ENCODE data around the gene ISCA2.

Gene ISCA2

DNA sequence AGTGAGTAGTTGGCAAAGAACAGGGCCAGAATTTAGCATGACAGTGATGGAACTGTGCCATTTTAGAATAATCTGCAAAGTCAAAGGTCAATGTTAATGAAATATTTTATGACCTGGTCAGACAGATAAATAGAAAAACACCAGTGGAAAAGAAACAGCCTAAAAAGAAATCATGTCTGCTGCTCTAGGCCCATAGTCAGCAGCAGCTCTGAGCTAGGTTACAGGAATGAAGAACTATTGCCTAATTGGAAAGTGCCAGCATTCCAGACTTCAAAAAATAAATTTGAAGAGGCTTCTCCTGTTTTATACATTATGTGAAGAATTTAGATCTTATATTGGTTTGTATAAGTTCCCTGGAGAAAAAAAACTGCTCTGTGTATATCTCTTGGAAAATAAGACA lies 10.2 kb upstream of the ISCA2 start:
- no peak for DNase-seq

DNA sequence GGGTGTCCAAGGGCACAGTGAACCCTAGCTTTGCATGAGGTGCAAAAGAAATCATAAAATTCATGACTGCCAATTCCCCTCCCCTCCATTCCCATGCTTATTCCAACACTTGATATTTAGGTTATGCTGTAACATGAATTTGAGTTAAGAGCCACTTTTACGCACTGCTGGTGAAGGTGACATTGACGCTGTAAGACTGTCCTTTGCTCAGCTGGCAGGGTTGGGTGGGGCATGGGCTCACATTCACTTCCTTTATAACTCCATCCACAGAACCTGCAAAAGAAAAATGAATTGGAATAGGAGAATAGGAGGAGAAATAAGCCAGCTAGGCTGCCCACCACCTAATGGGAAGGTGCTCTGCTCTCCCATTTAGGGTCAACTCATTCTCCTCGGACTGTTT lies 7.4 kb upstream of the ISCA2 start:
- DNase-seq, result no peak

DNA sequence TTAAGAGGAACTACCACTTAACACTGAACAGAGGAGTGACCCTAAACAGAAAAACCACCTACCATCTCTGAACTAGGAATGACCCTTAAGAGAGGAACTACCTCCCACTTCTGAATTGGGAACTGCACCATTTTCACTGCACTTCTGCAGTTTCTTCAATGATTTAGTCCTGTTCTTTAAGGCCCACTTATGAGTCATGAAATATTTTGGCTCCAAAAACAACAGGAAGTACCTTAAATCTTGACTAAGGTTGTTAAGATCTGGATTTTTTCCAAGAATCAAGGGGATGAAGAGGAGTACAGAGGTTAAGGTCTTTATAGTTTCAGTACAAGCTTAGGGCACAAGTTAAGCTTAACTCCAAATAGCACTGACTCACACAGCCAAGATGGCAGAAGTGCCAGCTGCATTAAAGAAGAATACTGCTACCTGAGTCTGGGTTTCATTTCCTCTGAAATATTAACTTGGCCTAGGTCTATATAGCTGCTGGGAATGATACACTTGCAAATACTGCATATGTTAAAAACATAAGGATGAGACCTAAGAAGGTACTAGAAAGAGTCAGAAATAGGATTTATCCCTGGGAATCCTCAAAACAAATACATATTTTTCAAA lies 4.7 kb upstream of the ISCA2 start:
- no peak for DNase-seq

DNA sequence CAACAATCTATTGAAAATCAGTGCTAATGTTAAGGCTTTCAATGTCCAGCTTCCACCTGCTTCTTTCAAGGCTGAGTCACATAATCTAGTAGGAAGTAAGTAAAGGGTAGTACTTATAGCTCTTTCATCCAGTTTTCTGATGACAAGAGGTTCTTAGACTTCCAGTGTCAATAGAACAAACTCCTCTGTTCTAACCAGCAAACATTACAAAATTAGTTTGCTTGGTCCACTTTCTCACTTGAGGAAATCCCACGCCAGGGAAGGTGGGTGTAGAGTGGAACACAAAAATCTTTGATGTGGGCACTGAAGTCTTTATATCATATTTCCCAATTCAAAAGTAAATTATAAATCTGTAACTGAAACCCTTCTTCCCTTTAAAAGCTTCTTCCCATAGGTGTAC lies 3.1 kb upstream of the ISCA2 start:
- no peak for DNase-seq

DNA sequence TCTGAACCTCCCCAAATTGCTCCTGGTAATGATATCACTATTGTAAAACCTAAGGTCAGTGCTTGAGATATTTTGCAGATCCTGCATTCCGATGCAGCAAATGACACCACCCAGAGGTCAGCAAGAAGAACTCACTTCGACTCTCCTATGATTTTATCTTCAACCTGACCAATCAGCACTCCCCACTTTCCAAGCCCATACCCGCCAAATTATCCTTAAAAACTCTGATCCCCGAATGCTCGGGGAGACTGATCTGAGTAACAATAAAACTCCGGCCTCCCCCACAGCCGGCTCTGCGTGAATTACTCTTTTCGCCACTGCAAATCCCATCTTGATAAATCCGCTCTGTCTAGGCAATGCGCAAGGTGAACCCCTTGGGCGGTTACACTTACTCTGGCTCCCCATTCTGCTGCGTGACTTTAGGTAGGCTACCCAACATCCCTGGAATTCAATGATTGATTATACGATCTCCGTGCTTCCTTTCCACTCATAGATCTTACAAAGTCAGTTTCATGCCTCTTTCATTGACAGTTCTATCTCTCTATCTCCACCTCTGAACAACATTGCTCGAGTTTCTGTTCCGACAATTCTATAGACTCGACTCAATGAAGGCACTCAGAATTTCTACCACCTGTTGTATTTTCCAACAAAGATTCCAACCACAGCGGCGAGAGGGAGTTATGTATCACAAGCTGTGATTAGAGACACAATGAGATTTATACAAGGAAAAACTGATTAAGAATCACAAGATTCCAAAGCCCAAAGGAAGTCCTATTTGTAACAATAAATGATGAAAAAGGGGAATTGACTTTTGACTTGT lies 1.4 kb upstream of the ISCA2 start:
- no peak for DNase-seq

DNA sequence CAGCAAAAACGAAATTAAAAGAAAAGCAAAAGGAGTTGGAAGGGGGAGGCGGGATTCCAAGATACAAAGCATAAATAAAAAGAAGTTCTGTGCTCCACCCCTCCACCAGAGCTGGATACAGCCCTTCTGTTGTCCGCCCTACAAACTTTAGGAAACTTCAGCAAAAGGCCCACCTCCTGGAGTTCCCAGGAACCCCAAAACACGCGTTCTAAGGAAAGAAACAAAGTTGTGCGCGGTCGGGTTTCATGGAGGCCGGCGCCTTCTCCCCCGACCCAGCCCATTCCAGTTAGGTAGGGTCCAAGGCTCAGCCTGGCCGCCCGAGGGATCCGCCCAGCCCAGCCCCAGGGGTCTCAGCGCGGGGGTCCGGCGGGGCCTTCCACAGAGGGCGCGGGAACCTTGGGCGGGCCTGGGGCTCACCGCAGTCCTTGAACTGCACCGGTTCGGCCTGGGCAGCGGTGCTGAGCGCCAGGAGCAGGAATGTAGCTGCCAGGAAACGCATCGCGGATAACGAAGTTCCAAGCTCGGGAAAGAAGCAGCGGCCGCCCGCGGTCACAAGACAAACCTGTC lies 706 bp upstream of the ISCA2 start, which contains the start of gene NPC2:
Gene NPC2, minus strand, starts transcription at position 530 of the 567 bp plus-strand sequence. Its CDS starts 31 bp downstream, at position 499.
- DNase-seq, result no peak

DNA sequence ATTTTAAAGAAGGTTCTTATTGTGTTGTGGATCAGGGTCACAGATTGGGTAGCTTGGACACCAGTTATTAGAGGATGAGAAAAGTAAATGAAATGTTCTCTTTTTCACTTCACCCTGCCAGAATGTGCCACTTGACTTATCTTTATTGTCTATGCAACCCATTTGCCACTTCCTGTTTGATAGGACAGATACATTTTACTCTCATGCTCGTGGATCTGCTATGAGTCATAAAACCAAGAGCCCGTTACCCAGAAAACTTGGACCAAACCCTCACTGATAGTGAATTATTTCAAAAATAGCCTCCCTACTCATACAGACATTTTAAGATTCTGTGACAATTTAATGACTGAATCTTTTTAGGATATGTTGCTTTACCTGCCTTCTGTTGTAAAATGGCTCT lies 1.8 kb downstream of the ISCA2 start:
- DNase-seq, result no peak

DNA sequence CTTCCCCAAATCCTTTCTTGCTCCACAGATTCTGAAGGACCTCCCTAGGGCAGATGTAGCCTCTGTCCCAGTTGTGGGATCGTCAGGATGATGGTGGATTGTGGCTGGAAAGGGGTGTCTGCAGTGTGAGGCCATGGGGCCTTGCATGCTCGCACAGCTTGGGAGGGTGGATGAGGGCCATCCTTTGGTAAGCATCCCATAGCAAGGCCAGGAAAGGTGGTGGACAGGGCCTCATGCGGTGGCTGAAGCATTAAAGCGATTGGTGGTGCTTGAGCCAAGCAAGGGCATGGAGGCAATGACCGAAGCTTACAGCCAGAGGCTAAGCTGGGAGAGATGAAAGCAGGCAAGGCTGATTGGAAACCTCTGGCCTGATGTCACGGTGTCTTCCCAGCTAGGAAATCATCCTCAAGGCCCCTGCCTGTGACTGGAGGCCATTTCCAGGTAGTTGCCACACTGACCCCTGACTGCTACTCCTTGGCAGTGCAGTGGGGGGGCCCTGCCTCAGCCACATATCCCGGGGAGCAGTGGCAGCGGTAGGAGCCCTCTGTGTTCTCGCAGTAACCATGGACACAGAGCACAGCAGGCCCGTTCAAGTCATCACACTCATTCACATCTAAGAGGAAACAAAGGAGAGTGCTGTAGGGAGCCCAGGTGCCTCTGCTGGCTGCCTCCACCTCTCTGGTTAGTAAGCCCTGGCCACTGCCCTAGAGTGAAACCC lies 7.0 kb downstream of the ISCA2 start:
- DNase-seq, result no peak

DNA sequence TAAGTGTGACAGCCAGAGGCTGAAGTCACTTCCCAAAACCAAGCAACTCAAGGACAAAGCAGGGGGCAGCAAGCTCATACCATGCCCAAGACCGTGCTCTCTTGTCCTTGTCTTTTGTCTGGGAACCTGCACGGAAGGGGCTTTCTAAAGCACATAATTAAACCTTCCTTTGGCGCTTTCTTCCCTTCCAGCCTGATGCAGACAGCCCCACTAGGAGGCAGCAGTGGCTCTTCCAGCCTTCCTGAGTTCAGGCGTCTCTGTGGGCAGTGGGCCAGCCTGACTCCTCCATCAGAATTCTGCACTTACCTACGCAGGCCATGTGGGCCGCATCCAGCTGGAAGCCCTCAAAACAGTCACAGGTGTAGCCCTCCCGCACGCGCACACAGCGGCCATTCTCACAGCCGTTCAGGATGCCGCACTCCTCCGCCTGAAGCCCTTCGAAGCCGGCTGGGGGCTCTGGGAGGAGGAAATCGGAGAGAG lies 7.6 kb downstream of the ISCA2 start:
- no peak for DNase-seq

DNA sequence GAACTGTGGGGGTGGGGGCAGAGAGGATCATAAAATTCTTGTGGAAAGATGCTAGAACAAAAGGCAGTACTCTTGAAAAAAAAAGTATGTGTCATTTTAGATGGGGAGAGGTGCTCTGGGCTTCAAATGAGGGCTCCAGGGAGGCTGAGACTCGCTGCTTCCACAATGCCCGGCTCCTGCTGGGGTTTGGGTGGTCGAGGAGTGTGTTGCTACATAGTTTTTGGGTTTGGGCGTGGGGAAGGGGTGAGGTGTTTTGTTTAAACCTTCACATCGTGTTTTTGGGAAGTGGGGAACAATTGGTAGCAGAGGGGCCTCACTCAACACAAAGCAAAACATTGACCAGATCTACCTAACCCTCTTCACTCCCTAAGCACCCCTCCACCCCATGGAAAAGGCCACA lies 8.1 kb downstream of the ISCA2 start:
- no peak for DNase-seq

DNA sequence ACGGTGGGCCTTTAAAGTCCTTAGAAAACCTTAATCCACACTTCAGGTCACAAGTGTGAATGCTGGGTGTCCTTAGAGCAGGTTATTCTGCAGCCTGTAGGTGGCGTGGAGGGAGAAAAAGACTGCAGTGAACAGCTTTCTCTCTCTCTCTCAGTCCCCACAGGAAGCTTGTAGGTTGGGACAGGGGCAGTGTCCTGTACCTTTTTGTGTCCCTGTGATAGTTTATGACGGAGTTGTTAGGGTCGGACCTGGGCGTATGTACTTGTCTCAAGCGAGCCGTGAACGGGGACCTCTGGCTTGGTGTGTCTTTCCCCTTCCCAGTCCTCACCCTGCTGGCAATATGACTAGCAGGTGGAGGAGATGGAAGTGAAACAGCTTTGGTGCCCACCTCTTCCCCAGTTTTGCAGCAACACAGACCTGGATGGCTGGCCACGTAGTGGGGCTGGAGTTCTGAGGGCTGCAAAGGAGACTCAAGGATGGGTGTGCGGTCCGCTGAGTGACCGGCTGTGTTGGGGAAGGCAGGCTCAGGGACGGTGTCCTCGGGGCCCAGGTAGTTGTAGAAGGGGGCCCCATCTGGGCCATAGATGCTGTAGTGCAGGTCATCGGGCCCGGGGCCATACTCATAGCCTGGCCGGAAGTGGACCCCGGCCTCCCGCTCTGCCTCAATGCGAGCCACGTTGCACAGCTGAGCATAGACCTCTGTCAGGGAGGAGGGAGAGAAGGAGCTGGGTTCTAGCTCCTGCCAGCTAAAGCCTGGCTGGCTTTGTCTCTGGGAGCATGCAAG lies 8.9 kb downstream of the ISCA2 start:
- no peak for DNase-seq

DNA sequence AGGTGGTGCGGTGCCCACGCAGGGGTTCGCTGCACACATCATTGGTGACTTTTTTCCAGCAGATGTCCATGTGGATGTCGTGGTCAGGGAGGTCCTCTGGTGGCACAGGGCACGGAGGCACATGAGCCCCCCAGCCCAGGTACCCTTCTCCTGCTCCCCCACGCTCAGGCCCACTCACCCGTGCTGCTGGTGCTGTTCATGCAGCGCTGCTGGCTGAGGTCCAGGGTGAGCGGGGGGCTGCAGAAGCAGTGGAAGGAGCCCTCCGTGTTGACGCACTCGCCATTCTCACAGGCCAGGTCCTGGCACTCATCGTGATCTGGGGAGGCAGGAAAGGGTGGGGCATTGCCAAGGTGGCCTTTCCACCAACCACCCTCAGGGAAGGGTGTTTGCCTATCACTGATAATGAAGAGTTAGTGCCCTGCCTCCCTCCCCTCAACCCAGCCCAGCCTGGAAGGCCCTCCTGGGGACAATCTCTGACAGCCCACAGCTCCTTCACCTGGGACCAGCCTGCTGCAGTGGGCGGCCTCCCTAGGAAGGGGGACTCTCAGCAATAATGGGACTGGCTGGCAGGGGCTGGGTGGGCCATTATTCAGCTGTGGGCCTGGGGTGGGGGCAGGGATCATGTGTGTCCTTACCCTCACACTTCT lies 9.8 kb downstream of the ISCA2 start:
- no peak for DNase-seq

DNA sequence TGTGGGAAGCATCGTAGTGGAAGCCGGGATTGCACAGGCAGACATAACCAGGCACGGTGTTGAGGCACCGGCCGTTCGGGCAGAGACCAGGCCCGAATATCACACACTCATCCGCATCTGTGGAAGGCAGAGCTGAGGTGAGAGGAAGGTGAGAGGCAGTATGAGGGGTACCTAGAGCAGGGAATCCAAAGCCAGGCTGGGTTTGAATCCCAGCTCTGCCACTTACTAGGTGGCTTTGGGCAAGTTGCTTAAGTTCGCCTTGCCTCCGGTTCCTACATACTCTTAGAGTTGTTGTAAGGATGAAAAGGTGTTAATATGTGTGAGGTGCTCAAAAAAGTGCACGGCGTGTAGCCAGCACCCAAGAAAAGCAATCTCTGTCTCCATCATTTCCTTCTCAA lies 10.4 kb downstream of the ISCA2 start:
- DNase-seq, result no peak

DNA sequence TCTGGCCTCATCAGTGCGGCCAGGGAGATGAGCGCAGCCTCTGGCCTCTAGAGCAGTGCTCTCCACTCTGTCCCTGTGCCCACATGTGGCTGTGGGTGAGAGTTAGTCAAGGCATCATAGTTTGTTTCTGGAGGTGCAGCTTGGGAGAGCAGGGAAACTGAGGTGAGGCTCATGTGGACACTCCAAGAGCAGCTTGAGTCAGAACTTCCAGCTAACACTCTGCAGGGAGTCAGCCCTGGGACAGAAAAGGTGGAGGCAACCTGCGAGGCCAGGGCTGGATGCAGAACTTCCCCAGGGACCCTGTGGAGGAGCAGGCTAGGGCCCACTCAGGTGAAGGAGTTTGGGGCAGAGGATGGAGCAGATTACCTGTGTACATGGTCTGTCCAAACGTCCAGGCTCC lies 10.8 kb downstream of the ISCA2 start:
- DNase-seq, result no peak

DNA sequence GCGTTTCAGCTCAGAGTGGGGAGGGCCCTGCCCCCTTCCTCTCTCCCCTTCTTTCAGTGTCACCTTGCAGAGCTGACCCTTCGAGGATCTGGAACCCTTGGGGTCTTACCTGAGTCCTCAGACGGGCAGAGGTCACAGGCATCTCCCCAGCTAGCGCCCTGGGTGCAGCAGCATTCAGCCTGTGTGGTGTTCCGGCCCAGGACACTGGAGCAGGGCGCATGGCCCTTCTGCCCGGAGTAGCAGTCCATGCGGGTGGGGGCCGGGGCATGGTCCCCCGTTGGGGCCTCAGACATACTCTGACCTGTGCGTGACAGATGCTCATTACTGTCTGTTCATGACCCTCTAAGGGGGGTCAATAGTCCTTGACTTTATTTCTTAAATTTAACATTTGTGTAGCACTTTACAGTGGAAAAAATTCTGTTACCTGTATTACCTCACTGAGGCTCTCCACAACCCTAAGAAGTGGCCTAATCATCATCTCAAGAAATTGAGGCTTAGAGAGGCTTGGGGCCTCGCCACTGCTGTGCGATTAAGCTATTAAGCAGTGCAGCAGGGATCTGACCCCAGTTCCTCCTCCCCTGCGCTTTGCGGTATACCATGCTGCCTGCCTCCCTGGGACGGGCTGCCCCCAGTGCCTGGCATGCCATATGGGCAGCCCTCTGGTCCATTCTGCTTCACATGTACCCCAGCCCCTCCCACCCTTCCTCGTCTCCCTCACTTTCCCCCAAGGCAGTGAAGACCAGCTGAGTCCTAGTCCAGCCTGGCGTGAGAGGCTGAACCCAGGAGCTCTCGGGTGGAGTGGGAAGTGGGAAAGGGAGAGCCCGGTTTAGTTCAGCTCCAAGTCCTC lies 11.5 kb downstream of the ISCA2 start:
- DNase-seq, result no peak

DNA sequence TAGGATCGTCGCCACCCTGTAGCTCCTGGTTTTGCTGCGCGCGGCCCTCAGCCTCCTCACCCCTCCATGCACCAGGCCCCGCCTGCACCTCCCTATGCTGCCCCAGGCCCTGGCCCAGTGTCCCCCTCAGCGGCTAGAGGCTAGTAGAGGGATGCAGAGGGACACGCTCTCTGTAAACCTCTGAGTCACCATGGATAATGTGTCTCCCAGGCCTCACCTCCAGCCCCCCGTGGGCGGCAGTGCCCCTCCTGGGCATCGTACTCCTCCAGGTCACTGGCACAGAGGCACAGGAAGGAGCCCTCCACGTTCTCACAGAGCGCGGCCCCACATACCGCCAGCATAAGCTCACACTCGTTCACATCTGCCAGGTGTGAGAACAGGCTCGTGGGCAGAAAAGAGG lies 12.3 kb downstream of the ISCA2 start:
- no peak for DNase-seq

DNA sequence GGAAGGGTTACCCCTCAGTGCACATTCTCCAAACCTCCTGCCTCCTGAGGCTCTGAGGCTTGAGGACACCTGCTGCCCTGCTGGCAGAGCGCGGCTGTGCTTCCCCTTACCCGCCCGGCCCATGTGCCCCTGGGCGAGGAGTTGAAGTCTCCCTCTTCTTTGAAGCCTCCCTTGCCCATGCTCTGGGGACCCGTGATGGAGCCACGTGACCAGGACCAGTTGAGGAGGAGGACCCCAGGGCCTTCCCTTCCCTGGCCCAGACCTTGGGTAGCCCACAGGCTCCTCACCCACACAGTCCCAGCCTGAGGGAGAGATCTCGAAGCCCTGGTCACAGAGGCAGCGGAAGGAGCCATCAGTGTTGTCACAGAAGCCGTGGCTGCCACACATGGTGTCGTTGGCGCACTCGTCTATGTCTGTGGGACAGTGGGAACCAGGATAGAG lies 12.9 kb downstream of the ISCA2 start:
- no peak for DNase-seq

DNA sequence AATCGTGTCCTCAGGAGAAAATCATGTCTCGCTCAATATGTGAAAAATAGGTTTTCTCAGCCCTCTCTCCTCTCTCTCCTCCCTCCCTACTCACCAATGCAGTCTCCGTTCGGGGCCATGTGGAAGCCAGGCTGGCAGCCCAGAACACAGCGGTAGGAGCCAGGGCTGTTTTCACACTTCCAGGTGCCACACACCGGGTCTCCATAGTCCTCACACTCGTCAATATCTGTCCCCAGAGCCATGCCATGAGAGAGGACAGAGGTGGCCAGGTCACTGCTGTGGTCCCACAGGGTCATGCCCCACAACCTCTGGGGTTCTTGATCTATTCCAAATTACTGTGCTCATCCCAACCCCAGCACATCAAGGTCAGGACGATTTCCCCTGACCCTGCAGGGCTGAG lies 13.5 kb downstream of the ISCA2 start:
- no peak for DNase-seq

DNA sequence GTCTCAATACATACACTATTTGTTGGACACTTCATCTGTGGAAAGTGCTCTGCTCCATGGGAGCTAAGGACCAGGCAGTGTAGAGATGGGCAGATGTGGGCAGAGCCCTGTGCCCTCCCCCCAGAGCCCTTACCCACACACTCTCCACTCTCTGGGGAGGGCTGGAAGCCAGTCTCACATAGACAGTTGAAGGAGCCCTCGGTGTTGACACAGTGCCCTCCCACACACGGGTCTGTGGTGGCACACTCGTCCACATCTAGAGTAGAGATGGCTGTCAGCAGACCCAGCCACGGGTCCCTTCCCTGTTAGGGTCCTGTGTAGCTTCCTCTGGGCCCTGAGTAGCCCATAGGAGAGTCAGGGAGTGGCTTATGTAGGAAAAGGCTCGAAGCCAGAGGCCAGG lies 14.3 kb downstream of the ISCA2 start:
- no peak for DNase-seq

DNA sequence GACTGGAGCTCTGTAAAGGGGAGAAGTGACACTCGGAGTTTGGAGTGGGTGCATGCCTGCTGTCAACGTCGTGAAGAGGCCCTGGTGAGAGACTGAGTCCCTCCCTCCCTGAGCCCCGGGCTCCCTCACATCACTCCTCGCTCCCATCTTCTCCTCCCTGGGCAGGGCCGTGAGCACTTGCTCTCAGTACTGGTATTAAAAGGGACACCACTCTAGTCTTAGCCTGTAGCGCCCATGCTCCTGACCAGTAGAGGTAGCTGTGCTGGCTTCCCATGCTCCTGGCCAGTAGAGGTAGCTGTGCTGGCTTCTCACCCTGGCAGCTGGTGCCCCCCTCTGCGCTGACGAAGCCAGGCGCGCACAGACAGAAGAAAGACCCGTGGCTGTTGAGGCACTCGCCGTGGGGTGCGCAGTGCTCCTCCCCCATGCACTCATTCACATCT lies 14.7 kb downstream of the ISCA2 start:
- no peak for DNase-seq

DNA sequence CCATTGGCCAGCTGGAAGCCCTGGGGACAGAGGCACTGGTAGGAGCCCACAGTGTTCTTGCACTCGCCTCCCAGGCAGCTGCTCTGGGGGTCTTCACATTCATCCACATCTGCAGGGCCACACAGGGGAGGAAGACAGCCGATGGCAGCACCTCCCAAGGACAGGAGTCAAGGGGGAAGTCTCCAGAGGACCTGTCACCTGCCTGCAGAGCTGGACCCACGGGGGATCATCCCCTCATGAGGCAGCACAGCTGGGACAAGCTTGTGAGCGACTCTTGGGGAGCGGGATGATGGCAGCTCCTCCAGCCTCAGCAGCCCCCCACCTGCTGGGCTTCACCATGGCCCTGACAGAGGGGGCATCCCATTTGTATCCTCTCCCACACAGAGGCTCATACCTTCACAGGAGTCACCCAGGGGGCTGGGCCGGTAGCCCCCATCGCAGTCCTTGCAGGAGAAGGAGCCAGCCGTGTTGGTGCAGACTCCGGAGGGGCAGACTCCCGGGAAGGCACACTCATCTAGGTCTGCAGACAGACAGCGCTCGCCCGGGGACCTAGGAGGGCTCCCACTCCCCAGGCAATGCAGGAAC lies 15.4 kb downstream of the ISCA2 start:
- no peak for DNase-seq
